Heart left ventricle (tissue), 16 donors: ENCODE measurements around the gene CDCA4. TPM values are rescaled to one million over a fixed set of nuclear protein-coding genes. Genes with fewer than 3 reads are reported as not detected.

Source experiments
- ATAC-seq, 4 donors: fragments of 200-7000 bp; cut with Tn5 transposase; one replicate each; pipeline ENCODE4 v1.9.1; 2020 to 2022; ENCODE audit warnings: moderate library complexity in 4 of 4, mild to moderate bottlenecking in 3 of 4, moderate number of reproducible peaks in 1 of 4
- DNase-seq, 5 donors: peaks; one replicate each; pipeline ENCODE4 v3.0.0-alpha.2; 2020
- H3K27ac ChIP-seq, 12 donors: fragments of 200-600 bp; sonication (generic) in 4 of 12; one replicate each; pipeline versions ENCODE4 v1.5.0 to v1.8.0; 2016 to 2022; ENCODE audit warnings: mild to moderate bottlenecking in 2 of 12
- H3K27me3 ChIP-seq, 9 donors: fragments of 200-600 bp; sonication (generic) in 2 of 9; one replicate each; pipeline versions ENCODE4 v1.5.1 to v1.8.0; 2016 to 2022; ENCODE audit warnings: mild to moderate bottlenecking in 3 of 9
- H3K36me3 ChIP-seq, 9 donors: fragments of 200-600 bp; sonication (generic) in 2 of 9; one replicate each; pipeline versions ENCODE4 v1.5.0 to v1.8.0; 2018 to 2022; ENCODE audit warnings: mild to moderate bottlenecking in 2 of 9
- H3K4me1 ChIP-seq, 12 donors: fragments of 200-600 bp; sonication (generic) in 4 of 12; one replicate each; pipeline versions ENCODE4 v1.5.0 to v1.8.0; 2016 to 2022; ENCODE audit warnings: mild to moderate bottlenecking in 3 of 12
- H3K4me3 ChIP-seq, 12 donors: fragments of 200-600 bp; sonication (generic) in 4 of 12; one replicate each; pipeline versions ENCODE4 v1.5.0 to v1.8.0; 2017 to 2022; ENCODE audit warnings: mild to moderate bottlenecking in 9 of 12, moderate library complexity in 4 of 12
- H3K9me3 ChIP-seq, 12 donors: fragments of 200-600 bp; sonication (generic) in 4 of 12; one replicate each; pipeline versions ENCODE4 v1.5.0 to v1.8.0; 2016 to 2022; ENCODE audit warnings: mild to moderate bottlenecking in 1 of 12
- POLR2A ChIP-seq, 2 donors: fragments of 450-650 bp; IDR thresholded peaks; one replicate each; pipeline ENCODE4 v1.6.1; 2017; ENCODE audit warnings: antibody characterized with exemption in 2 of 2, mild to moderate bottlenecking in 2 of 2, moderate library complexity in 2 of 2
- WGBS, 4 donors: extraction: QIAGEN DNeasy Blood & Tissue Kit in 2 of 4; methylation state at CpG; one replicate each; pipeline versions ENCODE4 v1.1.5 to v1.1.7; 2013 to 2018; 5-methylcytosine and 5-hydroxymethylcytosine counted together
- intact Hi-C, 10 donors: fragments of 100-400 bp; cut with DNase I; formaldehyde crosslinking; loops; one replicate each; pipeline versions ENCODE4 v1.11.1 to v1.14.2; 2022
- polyA plus RNA-seq, 2 donors: library from polyadenylated mRNA; stranded (reverse); fragments of 200-250 nt; gene quantifications; one replicate each; pipeline ENCODE4 v1.2.3, GENCODE V29; 2013
- total RNA-seq, 9 donors: library from RNA; depleted of rRNA in 2 of 9; stranded (reverse); fragments of >200 nt in 2 of 9; fragmentation: NEBNext Ultra II Directional in 3 of 9; extraction: Animal tissue kit (Norgen Biotek cat#: 25700) in 3 of 9; gene quantifications; one replicate each; pipeline versions ENCODE4 v1.1.0 to v1.2.4, GENCODE V29; 2016 to 2023
- TF ChIP-seq, protein P1 (sequence below), 12 donors: fragments of 200-600 bp; sonication (generic) in 4 of 12; IDR thresholded peaks; one replicate each; pipeline versions ENCODE4 v1.5.0 to v1.8.0; 2018 to 2022; ENCODE audit warnings: antibody characterized with exemption in 12 of 12, mild to moderate bottlenecking in 5 of 12
- donor health status: ischemic (EF 13 %, LVEDD 7.1; RV severe dilation, severe dysfunction).
- donor health status: healthy with polysubstance abuse.
- donor health status: DM: no; HTN: yes; CAD: no.
- donor health status: DM: no; HTN: no; CAD: no.
- donor health status: ischemic (EF 25% LVEDD 6.9; RV normal size, moderate dysfunction).
- donor health status: ischemic (EF 25% LVEDD 5.7; RV mildly dilated, moderate dysfunction).
- donor health status: healthy.
- donor health status: DM: yes; HTN: yes; CAD: no.
- donor health status: ischemic (EF 35%, LVEDD 5.7; RV mildly dilated, moderate dysfunction).
- donor health status: nonischemic (EF 11% LVEDD 7.7; RV severe dilation, severe dysfunction).
- donor health status: DM: yes; HTN: yes; CAD: no.
- donor health status: PGD.
- donor health status: ischemic (EF 29% LVEDD 5.4; RV normal size, mild dysfunction).
- donor health status: nonischemic (EF 23%, LVEDD 6.1; RV moderate dilation, normal function).

CDCA4 gene
- total and polyA plus RNA-seq, 11 donors: 1.4 to 6.0 (median 2.4) TPM

DNA sequence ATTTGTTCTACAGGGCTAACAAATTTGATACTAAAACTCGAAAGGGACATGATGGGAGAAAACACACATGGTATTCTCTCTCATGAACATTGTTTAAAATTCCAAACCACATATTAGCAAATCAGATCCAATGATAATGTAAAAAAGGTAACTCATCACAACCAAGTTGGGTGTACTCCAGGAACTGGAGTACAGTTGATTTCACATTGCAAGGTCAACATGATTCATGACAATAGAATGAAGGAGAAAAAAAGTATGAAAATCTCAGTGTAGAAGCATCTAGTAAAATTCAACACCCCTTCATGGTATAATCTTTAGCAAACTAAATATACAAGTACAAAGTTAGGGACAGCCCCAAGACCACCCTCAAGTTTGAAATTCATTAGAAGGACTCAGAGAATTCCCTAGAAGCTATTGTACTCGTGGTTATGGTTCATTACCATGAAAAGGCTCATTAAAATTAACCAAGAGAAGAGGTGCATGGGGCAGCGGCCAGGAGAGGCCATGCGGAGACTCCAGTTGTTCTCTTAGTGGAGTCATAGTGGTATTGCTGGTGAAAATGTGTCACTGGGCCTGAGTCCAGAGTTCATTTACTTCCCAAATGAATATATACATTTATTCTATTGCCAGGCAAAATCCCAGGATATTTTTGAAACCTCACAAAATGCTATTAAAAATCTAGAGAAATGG is 3.1 kb upstream of the CDCA4 start:
- intact Hi-C loops: loop anchor here in 6 of 10 donors (5.0 kb wide), 3 partner anchors 37 to 47 kb away; partner anchors contain the start of genes CLBA1 (in 3 of the 6) and AHNAK2 (in 1 of the 6)
- H3K9me3 ChIP-seq: no peaks in the 10 kb centered on the region
- ATAC-seq (no peak), DNase-seq (no peak)
- TF ChIP-seq, protein P1, sequence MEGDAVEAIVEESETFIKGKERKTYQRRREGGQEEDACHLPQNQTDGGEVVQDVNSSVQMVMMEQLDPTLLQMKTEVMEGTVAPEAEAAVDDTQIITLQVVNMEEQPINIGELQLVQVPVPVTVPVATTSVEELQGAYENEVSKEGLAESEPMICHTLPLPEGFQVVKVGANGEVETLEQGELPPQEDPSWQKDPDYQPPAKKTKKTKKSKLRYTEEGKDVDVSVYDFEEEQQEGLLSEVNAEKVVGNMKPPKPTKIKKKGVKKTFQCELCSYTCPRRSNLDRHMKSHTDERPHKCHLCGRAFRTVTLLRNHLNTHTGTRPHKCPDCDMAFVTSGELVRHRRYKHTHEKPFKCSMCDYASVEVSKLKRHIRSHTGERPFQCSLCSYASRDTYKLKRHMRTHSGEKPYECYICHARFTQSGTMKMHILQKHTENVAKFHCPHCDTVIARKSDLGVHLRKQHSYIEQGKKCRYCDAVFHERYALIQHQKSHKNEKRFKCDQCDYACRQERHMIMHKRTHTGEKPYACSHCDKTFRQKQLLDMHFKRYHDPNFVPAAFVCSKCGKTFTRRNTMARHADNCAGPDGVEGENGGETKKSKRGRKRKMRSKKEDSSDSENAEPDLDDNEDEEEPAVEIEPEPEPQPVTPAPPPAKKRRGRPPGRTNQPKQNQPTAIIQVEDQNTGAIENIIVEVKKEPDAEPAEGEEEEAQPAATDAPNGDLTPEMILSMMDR (IDR thresholded peaks at IDR 0.05): no peak
- TF ChIP-seq POLR2A (IDR thresholded peaks at IDR 0.05): no peak
- H3K36me3 ChIP-seq: no peaks in the 10 kb centered on the region
- H3K4me3 ChIP-seq: no peak overlapping the region
- H3K27me3 ChIP-seq: no peaks in the 10 kb centered on the region
- peak overlapping the region in 1 of 12 donors; percentile 84 for H3K27ac ChIP-seq
- 74 to 83% (median 78%) methylated on average over 4 of the region's 4 CpGs for WGBS, 4 donors
- H3K4me1 ChIP-seq: peaks cover 0 to 70% (median 19%) of the 10 kb centered on the region in 12 donors

DNA sequence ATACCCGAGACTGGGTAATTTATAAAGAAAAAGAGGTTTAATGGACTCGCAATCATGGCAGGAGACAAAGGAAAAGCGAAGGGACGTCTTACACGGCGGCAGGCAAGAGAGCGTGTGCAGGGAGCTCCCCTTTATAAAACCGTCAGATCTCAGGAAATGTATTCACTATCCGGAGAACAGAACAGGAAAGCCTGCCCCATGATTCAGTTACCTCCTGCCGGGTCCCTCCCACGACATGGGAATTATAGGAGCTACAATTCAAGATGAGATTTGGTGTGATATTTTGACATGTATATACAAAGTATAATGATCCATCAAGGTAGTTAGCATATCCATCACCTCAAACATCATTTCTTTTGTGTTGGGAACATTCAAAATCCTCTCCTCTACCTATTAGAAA is 2.3 kb upstream of the CDCA4 start:
- no peak for TF ChIP-seq POLR2A (IDR thresholded peaks at IDR 0.05)
- TF ChIP-seq, protein P1 (IDR thresholded peaks at IDR 0.05): no peak
- no peak for DNase-seq
- no peaks in the 10 kb centered on the region for H3K36me3 ChIP-seq
- no peak for ATAC-seq
- 62 to 71% (median 65%) methylated on average over 11 of the region's 11 CpGs for WGBS, 4 donors
- peaks cover 0 to 76% (median 20%) of the 10 kb centered on the region in 12 donors for H3K4me1 ChIP-seq
- H3K27me3 ChIP-seq: no peaks in the 10 kb centered on the region
- intact Hi-C loops: loop anchor here in 6 of 10 donors (5.0 kb wide), 3 partner anchors 36 to 46 kb away; partner anchors contain the start of genes CLBA1 (in 3 of the 6) and AHNAK2 (in 1 of the 6)
- H3K27ac ChIP-seq: no peak overlapping the region
- no peaks in the 10 kb centered on the region for H3K9me3 ChIP-seq
- no peak overlapping the region for H3K4me3 ChIP-seq

DNA sequence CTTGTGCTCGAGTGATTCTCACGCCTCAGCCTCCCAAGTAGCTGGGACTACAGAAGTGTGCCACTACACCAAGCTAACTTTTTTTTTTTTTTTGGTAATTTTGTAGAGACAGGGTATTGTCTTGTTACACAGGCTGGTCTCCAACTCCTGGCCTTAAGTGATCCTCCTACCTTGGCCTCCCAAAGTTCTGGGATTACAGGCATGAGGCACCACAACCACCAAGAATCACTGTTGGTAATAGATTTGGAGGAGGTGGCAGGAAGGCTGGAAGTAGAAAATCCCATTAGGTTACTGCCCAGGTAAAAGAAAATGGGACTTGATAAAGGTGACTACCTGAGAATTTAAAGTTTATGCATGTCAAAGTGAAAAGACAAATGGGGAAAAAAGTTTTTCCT is 1.4 kb upstream of the CDCA4 start:
- peak overlapping the region in 5 of 12 donors; percentile 70 to 92 (median 77) for H3K4me3 ChIP-seq

More for the DNA sequence above, 1.4 kb upstream of the CDCA4 start:
- H3K4me1 ChIP-seq: peaks cover 0 to 72% (median 20%) of the 10 kb centered on the region in 12 donors
- no peaks in the 10 kb centered on the region for H3K27me3 ChIP-seq
- ATAC-seq: no peak
- peak overlapping the region in 1 of 12 donors; percentile 91 for H3K27ac ChIP-seq
- no peak for DNase-seq
- no peak for TF ChIP-seq POLR2A (IDR thresholded peaks at IDR 0.05)
- TF ChIP-seq, protein P1 (IDR thresholded peaks at IDR 0.05): no peak
- no peaks in the 10 kb centered on the region for H3K36me3 ChIP-seq
- H3K9me3 ChIP-seq: no peaks in the 10 kb centered on the region
- 71 to 88% (median 86%) methylated on average over 2 of the region's 2 CpGs for WGBS, 4 donors
- intact Hi-C loops: loop anchor here in 6 of 10 donors (5.0 kb wide), 3 partner anchors 35 to 45 kb away; partner anchors contain the start of genes CLBA1 (in 3 of the 6) and AHNAK2 (in 1 of the 6)
